ENCODE data around the gene C12orf56.

GRCh38 chr12:64261813-64262212 lies 128.7 kb downstream of the C12orf56 start:
- TF ChIP-seq POLR2A (IDR thresholded peaks at IDR 0.05; ENCODE audit: low read length), result no peak
- TF ChIP-seq REST (IDR thresholded peaks at IDR 0.05), result no peak
- no peak for TF ChIP-seq CTCF (IDR thresholded peaks at IDR 0.05)
- no peak for TF ChIP-seq KDM5A (IDR thresholded peaks at IDR 0.05)
- no peak for TF ChIP-seq JUN (IDR thresholded peaks at IDR 0.05)
- no peak for TF ChIP-seq RAD21 (conservative IDR thresholded peaks at IDR 0.05 in 1 of 2, IDR thresholded peaks at IDR 0.05 in 1 of 2)
- no peak for TF ChIP-seq BHLHE40 (IDR thresholded peaks at IDR 0.05; ENCODE audit: low read depth, low read length)
- no peak for TF ChIP-seq POLR2AphosphoS2 (conservative IDR thresholded peaks at IDR 0.05; ENCODE audit: low read length)
- TF ChIP-seq CBX8 (IDR thresholded peaks at IDR 0.05), result no peak
- no peak for TF ChIP-seq CHD2 (IDR thresholded peaks at IDR 0.05; ENCODE audit: low read length, partially characterized antibody)

Data from A549 (cell line).